Stimulated activated CD4-positive, alpha-beta T cell treated with anti-CD3 and anti-CD28 coated beads, Interleukin-1b, Interleukin-23, amount 100 ng/mL, for 48 hours (primary cell): ENCODE results near the gene ATMIN.
A peak's percentile ranks its signal among the peaks of the same experiment; 100 is the strongest.

Source experiments
- DNase-seq: peaks from one replicate; pipeline ENCODE4 v3.0.0-alpha.2; 2020

ATMIN gene

GRCh38 chr16:81073560-81074330 lies 38.1 kb downstream of the ATMIN start:
- no peak for DNase-seq

DNA sequence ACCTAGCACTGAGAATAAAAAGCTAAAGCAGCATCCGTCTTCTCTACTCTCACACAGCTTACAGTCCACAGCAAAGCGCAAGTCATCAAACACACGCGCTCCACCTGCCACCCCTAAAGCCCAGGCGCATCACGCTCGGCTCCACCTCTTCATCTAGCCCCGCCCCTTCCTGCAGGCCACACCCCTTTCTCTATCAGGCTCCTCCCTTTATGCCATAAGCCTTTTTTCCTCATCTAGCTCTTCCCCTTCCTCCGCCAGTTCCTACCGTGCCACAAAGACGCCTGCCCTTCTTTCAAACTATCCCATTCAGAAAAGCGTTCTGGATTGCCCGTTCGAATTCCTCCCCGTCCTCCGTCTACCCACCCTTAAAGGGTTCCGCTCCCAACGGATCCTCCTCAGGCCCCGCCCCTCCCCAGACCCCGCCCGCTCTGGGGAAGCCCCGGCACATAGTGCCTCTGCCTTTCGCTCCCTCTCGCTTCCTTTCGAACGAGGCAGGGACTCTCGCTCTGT lies 41.0 kb downstream of the ATMIN start:
- peak; percentile 89 for DNase-seq

GRCh38 chr16:81077076-81077940 lies 41.7 kb downstream of the ATMIN start, which contains the start of gene C16orf46:
TSS of gene C16orf46 (minus strand) at chr16:81077238. CDS start at chr16:81063955, 13,283 bp downstream.
- DNase-seq, result peak; percentile 98

DNA sequence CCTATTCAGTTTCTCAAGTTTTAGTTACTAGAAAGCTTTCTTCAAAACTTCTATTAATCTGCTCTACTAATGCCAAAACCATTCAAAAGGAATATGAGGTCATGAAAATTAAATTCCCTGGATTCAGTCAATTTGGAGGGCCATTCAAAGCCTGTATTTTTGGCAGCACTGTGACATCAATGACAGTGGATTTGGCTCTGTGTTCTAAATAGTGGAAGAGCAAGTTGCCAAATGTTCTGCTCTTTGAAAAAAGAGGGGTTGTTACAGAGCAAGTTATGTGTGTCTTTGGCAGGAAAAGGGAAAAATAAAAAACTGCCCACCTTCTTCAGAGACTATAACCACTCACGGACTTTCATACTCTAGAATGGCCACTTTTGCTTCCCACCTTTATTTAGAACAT lies 44.6 kb downstream of the ATMIN start:
- no peak for DNase-seq

DNA sequence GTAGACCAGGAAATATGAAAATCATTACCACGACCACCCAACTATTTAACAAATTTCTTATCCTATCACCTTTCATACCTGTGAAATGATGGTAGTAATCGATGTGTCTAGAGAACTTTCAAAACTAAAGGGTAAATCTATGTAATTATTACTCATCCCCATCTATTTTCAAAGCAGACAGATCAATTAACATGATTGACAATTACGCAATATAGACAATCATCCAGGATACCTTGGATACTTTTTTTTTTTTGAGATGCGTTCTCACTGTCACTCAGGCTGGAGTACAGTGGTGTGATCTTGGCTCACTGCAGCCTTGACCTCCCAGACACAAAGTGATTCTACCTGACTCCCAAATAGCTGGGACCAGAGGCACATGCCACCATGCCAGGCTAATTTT lies 45.4 kb downstream of the ATMIN start:
- DNase-seq, result no peak

GRCh38 chr16:81088836-81089235 lies 53.2 kb downstream of the ATMIN start:
- no peak for DNase-seq

- DNase-seq, result no peak
Observed at GRCh38 chr16:81094771-81095251, 59.2 kb downstream of the ATMIN start.

GRCh38 chr16:81095653-81095952 lies 60.0 kb downstream of the ATMIN start:
- no peak for DNase-seq

GRCh38 chr16:81095953-81096714 lies 60.5 kb downstream of the ATMIN start, which contains the start of gene GCSH:
TSS of gene GCSH (minus strand) at chr16:81096395. CDS start at chr16:81096278, 117 bp downstream.
- DNase-seq, result peak; percentile 98

DNA sequence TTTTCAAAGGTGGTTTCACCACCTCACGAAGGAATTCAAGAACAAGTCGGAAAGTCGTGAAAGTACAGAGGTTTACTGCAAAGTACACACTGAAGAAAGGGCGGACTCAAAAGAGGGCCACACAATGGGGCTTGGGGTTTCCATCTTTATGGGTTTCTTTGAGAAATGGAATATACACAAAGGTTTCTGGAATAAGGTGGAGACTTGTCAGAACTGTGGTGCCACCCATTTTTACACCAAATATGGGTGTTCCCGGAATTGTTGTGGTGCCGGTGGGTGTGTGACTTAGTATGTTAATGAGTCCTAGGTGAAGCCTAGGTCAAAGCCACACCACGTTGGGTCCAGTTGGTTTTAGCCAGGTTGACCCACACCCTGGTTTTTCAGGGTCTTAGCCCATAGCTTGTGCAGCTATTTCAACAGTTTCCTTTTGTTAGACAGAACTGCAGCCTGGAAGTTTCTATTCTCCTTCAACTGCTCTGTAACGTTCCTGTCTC lies 61.1 kb downstream of the ATMIN start:
- DNase-seq, result no peak
